NCI-H774 (cell line): Measurements from ENCODE around the gene OR5C1.
"Not testable (repeated sequence)": the region's sequence is repeated elsewhere in the genome, so short reads cannot be mapped to it uniquely, and the experiment has no call there.

Source experiments
- DNase-seq: peaks from one replicate; lab custom pipeline; 2025; lab: John Stamatoyannopoulos, UW

The OR5C1 gene

DNA sequence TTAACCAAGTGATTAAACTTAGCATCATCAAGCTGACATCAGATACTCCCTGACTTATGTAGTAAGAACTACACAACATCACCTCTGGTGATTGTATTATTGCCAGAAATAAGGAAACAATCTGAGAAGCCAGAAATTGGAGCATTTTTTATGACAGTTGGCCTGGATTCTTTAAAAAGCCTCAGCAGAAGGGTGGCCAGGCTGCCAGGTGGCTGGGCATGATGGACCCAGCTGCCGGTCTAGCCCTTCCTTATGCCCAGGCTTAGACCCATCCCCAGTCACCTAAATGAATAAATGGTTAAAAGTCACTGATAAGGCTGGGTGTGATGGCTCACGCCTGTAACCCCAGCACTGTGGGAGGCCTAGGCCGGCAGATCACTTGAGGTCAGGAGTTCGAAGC, 24.0 kb downstream of the OR5C1 start:
- no peak for DNase-seq

DNA sequence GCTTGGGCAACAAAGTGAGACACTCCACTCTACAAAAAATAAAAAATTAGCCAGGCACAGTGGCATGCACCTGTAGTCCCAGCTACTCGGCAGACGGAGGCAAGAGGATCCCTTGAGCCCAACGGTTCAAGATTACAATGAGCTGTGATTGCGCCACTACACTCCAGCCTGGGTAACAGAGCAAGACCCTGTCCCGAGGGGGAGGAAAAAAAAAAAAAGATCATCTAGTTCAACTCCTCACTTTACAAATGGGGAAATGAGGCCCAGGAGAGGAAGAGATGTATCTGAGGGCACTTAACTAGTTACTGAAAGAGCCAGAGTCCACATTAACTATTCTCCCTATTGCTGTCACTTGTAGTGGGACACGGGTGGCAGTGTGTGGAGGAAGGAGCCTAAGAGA, 25.8 kb downstream of the OR5C1 start:
- no peak for DNase-seq

DNA sequence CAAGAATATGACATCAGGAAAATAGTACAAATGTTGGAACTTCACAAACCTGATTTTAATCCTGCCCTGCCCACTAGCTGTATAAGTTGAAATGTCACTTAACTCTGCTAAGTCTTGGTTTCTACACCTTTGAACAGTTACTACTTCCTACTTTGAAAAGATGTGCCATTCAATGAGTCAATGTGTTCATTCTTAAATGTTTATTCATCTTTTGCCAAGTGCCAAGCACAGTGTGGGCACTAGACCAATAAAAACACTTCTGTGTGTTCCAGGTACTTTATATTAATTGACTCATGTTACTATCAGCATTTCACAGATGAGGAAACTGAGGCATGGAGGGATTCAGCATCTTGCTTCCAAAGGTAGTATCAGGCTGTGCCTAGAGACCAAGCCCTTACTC, 26.8 kb downstream of the OR5C1 start:
- no peak for DNase-seq

DNA sequence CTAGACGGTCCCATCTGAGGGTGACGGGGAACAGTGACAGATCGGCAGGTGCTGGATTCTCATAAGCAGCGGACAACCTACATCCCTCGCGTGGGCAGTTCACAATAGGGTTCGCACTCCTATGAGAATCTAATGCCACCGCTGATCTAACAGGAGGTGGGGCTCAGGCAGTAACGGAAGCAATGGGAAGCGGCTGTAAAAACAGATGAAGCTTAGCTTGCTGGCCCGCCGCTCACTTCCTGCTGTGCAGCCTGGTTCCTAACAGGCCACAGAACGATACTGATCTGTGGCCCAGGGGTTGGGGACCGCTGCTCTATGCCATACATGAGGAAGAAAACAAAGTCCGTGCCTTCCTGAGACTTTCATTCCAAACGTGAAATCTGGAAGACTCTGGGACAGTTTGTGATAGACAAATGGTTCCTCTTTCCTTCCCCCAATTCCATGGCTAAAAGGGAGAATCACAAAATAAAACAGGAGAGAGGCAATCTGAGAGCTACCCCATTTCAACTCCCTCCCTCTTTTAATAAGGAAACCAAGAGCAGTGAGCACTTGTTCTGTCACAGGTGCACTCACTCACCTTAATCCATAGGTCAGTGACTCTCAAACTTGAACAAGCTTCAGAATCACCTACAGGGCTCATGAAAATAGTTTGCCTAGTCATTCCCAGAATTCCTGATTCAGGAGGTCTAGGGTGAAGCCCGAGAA, 27.6 kb downstream of the OR5C1 start:
- no peak for DNase-seq

DNA sequence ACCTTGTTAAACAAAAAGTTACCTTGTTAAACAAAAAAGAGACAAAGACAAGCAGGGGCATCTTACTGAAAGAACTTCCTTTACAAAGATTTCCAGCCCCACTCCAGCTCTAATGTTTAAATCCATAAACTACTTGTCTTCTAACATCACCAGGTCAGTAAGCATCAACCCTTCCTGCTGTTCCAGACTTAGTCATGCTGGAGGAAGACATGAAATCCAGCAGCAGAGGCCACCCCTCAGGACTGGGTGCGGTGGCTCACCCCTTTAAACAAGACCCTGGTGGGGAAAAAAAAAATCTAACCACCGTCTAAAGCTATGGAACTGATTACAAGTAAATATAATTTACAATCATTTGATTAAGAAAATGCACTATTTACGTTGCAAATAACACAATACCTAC, 30.6 kb downstream of the OR5C1 start:
- no peak for DNase-seq

DNA sequence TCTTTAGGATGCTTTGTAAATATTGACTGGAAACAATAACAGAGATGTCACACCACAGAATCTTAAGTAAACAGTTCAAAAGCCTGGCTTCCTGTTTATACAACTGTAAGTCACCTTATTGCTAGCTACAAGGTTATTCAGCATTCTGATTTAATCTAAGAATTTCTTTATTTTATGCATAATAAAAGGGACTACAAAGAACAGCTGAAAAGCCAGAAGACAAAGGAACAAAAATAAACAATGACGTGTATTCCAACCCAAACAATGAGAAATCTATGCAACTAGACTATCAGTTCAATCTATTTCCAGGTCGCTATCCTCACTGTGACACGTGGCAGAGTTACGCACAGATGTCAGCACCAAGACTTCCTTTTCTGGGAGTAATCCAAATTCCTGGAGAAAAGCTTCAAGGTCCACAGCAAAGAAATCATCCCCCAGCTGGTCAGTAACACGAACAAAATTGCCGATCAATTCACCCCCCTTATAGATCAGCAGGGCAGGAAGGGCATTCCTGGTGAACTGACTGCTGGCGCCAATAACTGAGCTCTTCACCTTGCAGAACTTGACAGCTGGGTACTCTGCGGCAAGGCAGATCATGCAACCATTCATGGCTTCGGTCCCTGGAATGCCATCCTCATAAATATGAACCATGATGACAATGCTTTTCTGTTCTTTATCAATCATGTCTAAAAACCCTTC, 31.2 kb downstream of the OR5C1 start:
- DNase-seq = no peak

DNA sequence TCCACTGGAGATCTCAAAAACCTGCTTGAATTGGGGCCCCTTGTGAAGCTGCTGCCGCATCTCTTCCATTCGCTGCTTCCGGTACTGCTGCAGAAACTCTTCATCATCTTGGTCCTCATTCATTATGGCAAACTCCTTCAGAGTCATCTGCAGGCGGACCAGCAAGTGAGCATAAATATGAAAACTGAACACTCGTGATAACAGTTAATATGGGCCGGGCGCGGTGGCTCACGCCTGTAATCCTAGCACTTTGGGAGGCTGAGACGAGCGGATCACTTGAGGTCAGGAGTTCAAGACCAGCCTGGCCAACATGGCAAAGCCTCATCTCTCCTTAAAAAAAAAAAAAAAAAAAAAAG, 31.7 kb downstream of the OR5C1 start:
- DNase-seq = no peak

DNA sequence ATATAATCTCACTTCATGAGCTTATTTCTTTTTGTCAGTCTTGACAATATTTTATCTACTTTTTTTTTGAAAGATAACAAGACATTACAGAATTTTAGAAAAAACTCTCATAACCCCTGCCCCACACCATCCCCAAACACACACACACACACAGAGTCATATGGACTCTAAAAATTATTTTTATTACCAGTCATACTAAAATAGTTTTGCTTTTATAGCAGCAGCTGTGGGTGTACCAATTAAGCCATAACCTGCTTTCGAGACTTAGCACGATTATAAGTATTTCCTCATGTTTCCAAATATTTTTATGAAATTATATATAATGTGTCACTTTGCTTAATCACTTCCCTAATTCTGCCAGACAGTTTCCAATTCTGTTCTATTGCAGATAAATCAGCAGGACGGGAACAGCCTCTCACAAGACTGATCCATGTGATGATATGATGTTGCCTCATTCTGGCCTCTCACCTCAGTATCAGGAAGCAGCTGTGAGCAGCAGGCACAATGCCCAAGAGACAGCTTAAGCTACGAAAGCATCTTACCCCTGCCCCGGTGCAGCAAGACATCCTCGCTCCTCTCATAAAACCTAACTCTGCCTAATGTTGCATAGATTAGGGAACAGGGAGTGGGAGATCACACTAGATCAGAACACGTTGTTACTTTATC, 32.7 kb downstream of the OR5C1 start:
- DNase-seq = no peak

DNA sequence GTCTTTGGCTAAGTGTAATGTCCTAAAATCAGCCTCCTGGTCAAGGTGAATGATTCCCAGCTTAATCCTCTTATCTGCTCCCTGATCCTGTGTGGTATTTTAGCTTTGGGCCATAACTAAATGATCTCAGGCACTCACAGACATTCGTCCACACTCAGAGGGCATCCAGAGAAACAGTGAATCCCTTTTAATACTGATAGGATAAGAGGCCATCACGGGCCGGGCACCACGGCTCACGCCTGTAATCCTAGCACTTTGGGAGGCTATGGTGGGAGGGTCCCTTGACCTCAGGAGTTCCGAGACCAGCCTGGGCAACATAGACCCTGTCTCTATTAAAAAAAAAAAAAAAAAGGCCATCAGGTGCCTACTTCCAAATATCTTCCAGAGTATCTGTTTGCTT, 33.3 kb downstream of the OR5C1 start:
- DNase-seq = no peak

DNA sequence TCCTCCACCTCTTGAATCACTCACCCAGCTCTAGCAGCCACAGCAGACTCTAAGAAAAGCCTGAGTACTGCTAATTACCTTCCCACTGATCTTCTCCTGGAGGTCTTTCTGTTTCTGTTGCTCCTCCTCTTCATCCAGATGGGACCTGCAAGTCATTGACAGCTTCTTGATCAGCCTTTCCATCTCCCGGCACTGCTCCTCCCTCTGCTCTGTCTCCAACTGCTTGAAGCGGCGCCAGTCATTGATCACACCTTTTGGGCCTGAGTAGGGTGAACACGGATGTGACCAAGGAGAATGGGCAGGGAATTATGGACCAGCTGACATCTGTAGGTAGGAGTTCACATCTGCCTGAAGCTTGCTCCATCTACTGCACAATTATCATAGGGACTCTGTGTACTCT, 34.2 kb downstream of the OR5C1 start:
- DNase-seq = no peak

DNA sequence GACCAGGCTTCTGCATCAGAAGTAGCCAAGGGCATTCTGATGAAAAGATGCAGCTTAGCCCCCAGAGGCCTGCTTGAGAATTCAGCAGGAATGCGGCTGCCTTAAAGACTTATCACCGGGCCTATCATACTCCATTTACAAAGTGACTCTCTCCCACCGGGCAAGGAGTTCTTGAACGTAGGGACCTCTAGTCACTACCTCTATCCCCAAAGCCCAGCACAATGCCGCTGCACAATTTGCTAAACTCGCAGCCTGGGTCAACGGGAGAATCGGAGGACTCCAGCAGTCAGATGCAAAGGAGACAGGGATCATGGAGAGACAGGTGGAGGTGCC, 39.0 kb downstream of the OR5C1 start:
- DNase-seq = no peak

DNA sequence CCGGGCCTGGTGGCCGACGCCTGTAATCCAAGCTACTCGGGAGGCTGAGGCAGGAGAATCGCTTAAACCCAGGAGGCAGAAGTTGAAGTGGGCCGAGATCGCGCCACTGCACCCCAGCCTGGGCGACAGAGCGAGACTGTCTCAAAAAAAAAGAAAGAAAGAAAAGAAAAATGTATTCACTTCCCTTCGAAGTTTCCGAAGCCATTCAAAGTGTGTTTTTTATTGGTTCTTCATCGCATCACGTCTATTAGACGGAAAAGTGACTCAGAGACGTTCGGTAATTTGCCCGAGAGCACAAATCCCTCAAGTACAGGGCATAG, 40.2 kb downstream of the OR5C1 start:
- DNase-seq = not testable (repeated sequence)

DNA sequence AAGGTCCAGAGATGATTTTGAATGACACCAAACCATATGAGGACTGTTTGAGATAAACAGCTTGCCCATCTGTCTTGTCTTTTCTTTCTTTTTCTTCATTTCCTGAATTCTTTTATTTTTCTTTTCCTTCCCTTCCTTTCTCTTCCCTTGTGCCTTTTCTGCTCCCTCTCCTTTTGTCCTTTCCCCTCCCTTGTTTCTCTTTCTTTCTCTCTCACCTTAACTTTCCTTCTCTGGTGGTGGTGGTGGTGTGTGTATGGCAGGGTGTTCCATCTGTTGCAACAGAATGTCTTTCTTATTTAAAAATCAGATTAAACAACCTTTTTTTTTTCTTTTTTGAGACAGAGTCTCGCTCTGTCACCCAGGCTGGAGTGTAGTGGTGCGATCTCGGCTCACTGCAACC, 43.5 kb downstream of the OR5C1 start:
- DNase-seq = no peak

DNA sequence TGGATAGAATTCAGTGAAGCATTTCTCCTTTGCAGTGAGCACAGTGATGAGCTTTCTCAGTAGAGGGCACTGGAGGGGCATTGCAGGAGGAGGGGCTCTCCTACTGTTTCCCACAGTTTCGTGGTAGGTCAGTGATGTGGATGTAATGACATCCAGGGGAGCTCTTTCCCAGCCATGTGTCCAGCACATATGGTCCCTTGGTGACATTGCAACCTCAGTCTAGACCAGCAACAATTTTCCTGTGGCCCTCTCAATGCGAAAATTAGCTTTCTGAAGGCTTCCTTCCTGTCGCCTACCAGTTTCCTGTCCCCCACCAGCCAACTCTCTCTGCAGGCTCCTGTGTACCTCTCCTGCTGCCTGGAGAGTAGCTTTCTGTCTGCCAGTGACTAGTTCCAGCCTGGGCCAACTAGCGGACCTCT, 46.6 kb downstream of the OR5C1 start:
- no peak for DNase-seq

DNA sequence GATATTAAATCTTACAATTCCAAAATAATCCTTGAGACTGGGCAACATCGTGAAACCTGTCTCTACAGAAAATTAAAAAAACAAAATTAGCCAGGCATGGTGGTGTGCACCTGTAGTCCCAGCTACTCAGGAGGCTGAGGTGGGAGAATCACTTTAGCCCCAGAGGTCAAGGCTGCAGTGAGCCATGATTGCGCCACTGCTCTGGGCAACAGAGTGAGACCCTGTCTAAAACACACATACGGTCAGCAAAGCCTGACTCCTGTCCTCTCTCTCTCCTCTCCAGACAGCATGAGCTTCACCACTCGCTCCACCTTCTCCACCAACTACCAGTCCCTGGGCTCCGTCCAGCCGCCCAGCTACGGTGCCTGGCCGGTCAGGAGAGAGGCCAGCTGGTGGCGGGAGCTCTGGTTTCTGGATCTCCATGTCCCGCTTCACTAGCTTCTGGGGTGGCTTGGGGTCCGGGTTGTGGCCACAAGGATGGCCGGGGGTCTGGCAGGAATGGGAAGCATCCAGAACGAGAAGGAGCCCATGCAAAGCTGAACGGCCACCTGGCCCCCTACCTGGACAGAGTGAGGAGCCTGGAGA, 48.6 kb downstream of the OR5C1 start:
- DNase-seq = no peak

DNA sequence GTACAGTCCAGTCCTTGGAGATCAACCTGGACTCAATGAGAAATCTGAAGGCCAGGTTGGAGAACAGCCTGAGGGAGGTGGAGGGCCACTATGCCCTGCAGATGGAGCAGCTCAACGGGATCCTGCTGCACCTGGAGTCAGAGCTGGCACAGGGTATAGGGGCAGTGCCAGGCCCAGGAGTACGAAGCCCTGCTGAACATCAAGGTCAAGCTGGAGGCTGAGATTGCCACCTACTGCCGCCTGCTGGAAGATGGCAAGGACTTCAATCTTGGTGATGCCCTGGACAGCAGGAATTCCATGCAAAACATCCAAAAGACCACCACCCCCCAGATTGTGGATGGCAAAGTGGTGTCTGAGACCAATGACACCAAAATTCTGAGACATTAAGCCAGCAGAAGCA, 49.7 kb downstream of the OR5C1 start:
- DNase-seq = not testable (repeated sequence)
